ENCODE data around the gene SEMA6C. TPM values are rescaled to one million over a fixed set of nuclear protein-coding genes. Genes with fewer than 3 reads are reported as not detected.
A peak's percentile ranks its signal among the peaks of the same experiment; 100 is the strongest.

The SEMA6C gene
- total and polyA plus RNA-seq, 2 of the 13 experiments (the other 11 are each of a cell fraction or from before 2014, with no cell fraction given) = 1.4 to 2.9 TPM

GRCh38 chr1:151189637-151190445 is 43.4 kb upstream of the SEMA6C start, which contains the start of gene VPS72 (continued):
- TF ChIP-seq ZBTB40 (IDR thresholded peaks at IDR 0.05) (no peak), ZBTB40 (CRISPR knock-in tag; IDR thresholded peaks at IDR 0.05) (peak; percentile 59; the same call in 1 of the 2 replicates), ZNF276 (CRISPR knock-in tag; IDR thresholded peaks at IDR 0.05; ENCODE audit: low read depth) (no peak), ZNF280D (CRISPR knock-in tag; IDR thresholded peaks at IDR 0.05) (no peak; the same call in 1 of the 2 replicates), ZNF18 (CRISPR knock-in tag; IDR thresholded peaks at IDR 0.05; ENCODE audit: insufficient replicate concordance) (peak; percentile 40), ZMYM4 (CRISPR knock-in tag; IDR thresholded peaks at IDR 0.05) (peak; percentile 71), TSC22D2 (CRISPR knock-in tag; IDR thresholded peaks at IDR 0.05; ENCODE audit: borderline replicate concordance) (peak; percentile 30; the same call in 1 of the 2 replicates), ZNF124 (CRISPR knock-in tag; IDR thresholded peaks at IDR 0.05) (peak; percentile 81)
